Astrocyte of the cerebellum (primary cell): ENCODE data around the gene ADGRG3.

Experiments used
- DNase-seq: peaks from one replicate; pipeline ENCODE4 v3.0.0-alpha.2; 2011; ENCODE audit warnings: low read depth
- H3K4me3 ChIP-seq: 2 replicates; pipeline ENCODE4 v1.5.1; 2011; ENCODE audit warnings: mild to moderate bottlenecking, low read depth, low read length, moderate library complexity
- CTCF ChIP-seq: IDR thresholded peaks from 2 replicates; pipeline ENCODE4 v1.5.1; 2012; ENCODE audit warnings: low read length, low read depth, moderate library complexity, mild to moderate bottlenecking; ENCODE audit errors: missing control alignments
- in situ Hi-C: cut with HindIII; loops from 2 replicates; pipeline ENCODE4 v1.10.0; 2017; ENCODE audit warnings: low sequenced_read_pairs

The ADGRG3 gene

GRCh38 chr16:57632568-57632967 lies 35.5 kb upstream of the ADGRG3 start:
- no peak overlapping the region for H3K4me3 ChIP-seq
- in situ Hi-C loops, result no loop called here
- no peak for TF ChIP-seq CTCF
- no peak for DNase-seq

GRCh38 chr16:57633383-57634064 lies 34.6 kb upstream of the ADGRG3 start:
- H3K4me3 ChIP-seq, result no peak overlapping the region
- in situ Hi-C loops, result no loop called here
- TF ChIP-seq CTCF, result no peak
- no peak for DNase-seq

- in situ Hi-C loops, result no loop called here
- no peak overlapping the region for H3K4me3 ChIP-seq
- no peak for DNase-seq
- no peak for TF ChIP-seq CTCF
Observed at GRCh38 chr16:57634171-57634570, 33.9 kb upstream of the ADGRG3 start.

- TF ChIP-seq CTCF, result no peak
- H3K4me3 ChIP-seq, result no peak overlapping the region
- DNase-seq, result no peak
- in situ Hi-C loops, result no loop called here
Observed at GRCh38 chr16:57635266-57636097, 32.6 kb upstream of the ADGRG3 start.

- in situ Hi-C loops, result no loop called here
- no peak for TF ChIP-seq CTCF
- H3K4me3 ChIP-seq, result no peak overlapping the region
- DNase-seq, result no peak
Observed at GRCh38 chr16:57636184-57636583, 31.9 kb upstream of the ADGRG3 start.

- no peak overlapping the region for H3K4me3 ChIP-seq
- no peak for DNase-seq
- in situ Hi-C loops, result no loop called here
- TF ChIP-seq CTCF, result no peak
Observed at GRCh38 chr16:57637020-57637419, 31.1 kb upstream of the ADGRG3 start.
